ENCODE measurements around the gene PERM1.

- TF ChIP-seq CTCF (conservative IDR thresholded peaks at IDR 0.05): no peak
- TF ChIP-seq EZH2 (IDR thresholded peaks at IDR 0.05; ENCODE audit: low read depth): no peak
Observed at GRCh38 chr1:945688-946556, 36.0 kb downstream of the PERM1 start.
